Mesenchymal stem cell (in vitro differentiated cells and primary cell): ENCODE results near the gene PPM1M.
A peak's percentile ranks its signal among the peaks of the same experiment; 100 is the strongest.
"Not testable (repeated sequence)": the region's sequence is repeated elsewhere in the genome, so short reads cannot be mapped to it uniquely, and the experiment has no call there.

Experiments
- DNase-seq: peaks from one replicate; pipeline ENCODE4 v3.0.0-alpha.2; 2013
- H2AFZ ChIP-seq: one replicate; pipeline ENCODE4 v1.6.1; 2013; ENCODE audit warnings: low read depth, mild to moderate bottlenecking, control low read depth, inconsistent platforms, low read length, moderate library complexity
- H2AK5ac ChIP-seq: 2 replicates; pipeline ENCODE4 v1.6.1; 2013; ENCODE audit warnings: low read length, moderate library complexity, mild to moderate bottlenecking, inconsistent platforms; ENCODE audit not compliant: severe bottlenecking
- H2BK120ac ChIP-seq: one replicate; pipeline ENCODE4 v1.6.1; 2013; ENCODE audit warnings: low read depth, mild to moderate bottlenecking, inconsistent platforms, low read length, moderate library complexity
- H2BK12ac ChIP-seq, 2 experiments: one replicate each; pipeline ENCODE4 v1.6.1; 2013; ENCODE audit warnings: inconsistent platforms in 2 of 2, low read length in 2 of 2, mild to moderate bottlenecking in 2 of 2, moderate library complexity in 2 of 2, control low read depth in 1 of 2
- H2BK15ac ChIP-seq: one replicate; pipeline ENCODE4 v1.6.1; 2013; ENCODE audit warnings: mild to moderate bottlenecking, low read depth, inconsistent platforms; ENCODE audit not compliant: poor library complexity, severe bottlenecking
- H2BK5ac ChIP-seq: 2 replicates; pipeline ENCODE4 v1.6.1; 2013; ENCODE audit warnings: low read depth, mild to moderate bottlenecking, low read length, control low read depth, inconsistent platforms; ENCODE audit not compliant: poor library complexity, severe bottlenecking
- H3K14ac ChIP-seq, 2 experiments: one replicate each; pipeline ENCODE4 v1.6.1; 2013; ENCODE audit warnings: inconsistent platforms in 2 of 2, low read length in 2 of 2, control low read depth in 1 of 2, mild to moderate bottlenecking in 1 of 2, moderate library complexity in 1 of 2
- H3K18ac ChIP-seq, 2 experiments: one replicate each; pipeline ENCODE4 v1.6.1; 2013; ENCODE audit warnings: inconsistent platforms in 2 of 2, low read length in 2 of 2, control low read depth in 1 of 2, low read depth in 1 of 2, mild to moderate bottlenecking in 1 of 2
- H3K23ac ChIP-seq, 2 experiments: one replicate each; pipeline ENCODE4 v1.6.1; 2013; ENCODE audit warnings: inconsistent platforms in 2 of 2, low read length in 2 of 2, mild to moderate bottlenecking in 2 of 2, moderate library complexity in 2 of 2, control low read depth in 1 of 2
- H3K27ac ChIP-seq: 2 replicates; pipeline ENCODE4 v1.5.1; 2013; ENCODE audit warnings: mild to moderate bottlenecking, moderate library complexity, low read length, control low read depth, inconsistent platforms; ENCODE audit not compliant: poor library complexity, severe bottlenecking
- H3K27me3 ChIP-seq, 2 experiments: 2 replicates each; pipeline versions ENCODE4 v1.6.1 to v1.7.0; 2013; ENCODE audit warnings: low read length in 2 of 2, mild to moderate bottlenecking in 2 of 2, moderate library complexity in 2 of 2, control low read depth in 1 of 2, inconsistent platforms in 1 of 2; ENCODE audit not compliant: control insufficient read depth in 1 of 2, insufficient read depth in 1 of 2
- H3K36me3 ChIP-seq, 2 experiments: 2 replicates each; pipeline versions ENCODE4 v1.6.1 to v1.7.0; 2013; ENCODE audit warnings: low read length in 2 of 2, control low read depth in 1 of 2, inconsistent platforms in 1 of 2, low read depth in 1 of 2, mild to moderate bottlenecking in 1 of 2; ENCODE audit not compliant: insufficient read depth in 2 of 2, control insufficient read depth in 1 of 2
- H3K4ac ChIP-seq, 2 experiments: one replicate each; pipeline ENCODE4 v1.6.1; 2013; ENCODE audit warnings: inconsistent platforms in 2 of 2, low read length in 2 of 2, mild to moderate bottlenecking in 2 of 2, moderate library complexity in 2 of 2, control low read depth in 1 of 2, low read depth in 1 of 2
- H3K4me1 ChIP-seq: 2 replicates; pipeline ENCODE4 v1.6.1; 2013; ENCODE audit warnings: low read depth, low read length, control low read depth; ENCODE audit not compliant: control insufficient read depth, insufficient read depth
- H3K4me2 ChIP-seq: 2 replicates; pipeline ENCODE4 v1.6.1; 2013; ENCODE audit warnings: low read length, mild to moderate bottlenecking, inconsistent platforms; ENCODE audit not compliant: poor library complexity, severe bottlenecking
- H3K4me3 ChIP-seq, 2 experiments: 2 replicates each; pipeline versions ENCODE4 v1.5.1 to v1.7.0; 2013; ENCODE audit warnings: low read length in 2 of 2, mild to moderate bottlenecking in 2 of 2, control low read depth in 1 of 2, low read depth in 1 of 2; ENCODE audit not compliant: insufficient read depth in 1 of 2
- H3K79me1 ChIP-seq: replicated peaks from 2 replicates; pipeline ENCODE4 v1.6.1; 2013; ENCODE audit warnings: mild to moderate bottlenecking, control low read depth, low read length, inconsistent platforms; ENCODE audit not compliant: poor library complexity, severe bottlenecking
- H3K9ac ChIP-seq: 2 replicates; pipeline ENCODE4 v1.7.0; 2013; ENCODE audit warnings: mild to moderate bottlenecking, low read length, moderate library complexity
- H3K9me3 ChIP-seq: 2 replicates; pipeline ENCODE4 v1.7.0; 2013; ENCODE audit warnings: mild to moderate bottlenecking, low read length; ENCODE audit not compliant: control insufficient read depth
- H4K8ac ChIP-seq: one replicate; pipeline ENCODE4 v1.6.1; 2013; ENCODE audit warnings: inconsistent platforms, mild to moderate bottlenecking, low read length, moderate library complexity
- H4K91ac ChIP-seq: one replicate; pipeline ENCODE4 v1.6.1; 2013; ENCODE audit warnings: mild to moderate bottlenecking, low read length, inconsistent platforms
- WGBS: methylation state at CpG from one replicate; pipeline ENCODE4 v1.1.7; 2013; ENCODE audit warnings: mixed read lengths; 5-methylcytosine and 5-hydroxymethylcytosine counted together

The PPM1M gene

DNA sequence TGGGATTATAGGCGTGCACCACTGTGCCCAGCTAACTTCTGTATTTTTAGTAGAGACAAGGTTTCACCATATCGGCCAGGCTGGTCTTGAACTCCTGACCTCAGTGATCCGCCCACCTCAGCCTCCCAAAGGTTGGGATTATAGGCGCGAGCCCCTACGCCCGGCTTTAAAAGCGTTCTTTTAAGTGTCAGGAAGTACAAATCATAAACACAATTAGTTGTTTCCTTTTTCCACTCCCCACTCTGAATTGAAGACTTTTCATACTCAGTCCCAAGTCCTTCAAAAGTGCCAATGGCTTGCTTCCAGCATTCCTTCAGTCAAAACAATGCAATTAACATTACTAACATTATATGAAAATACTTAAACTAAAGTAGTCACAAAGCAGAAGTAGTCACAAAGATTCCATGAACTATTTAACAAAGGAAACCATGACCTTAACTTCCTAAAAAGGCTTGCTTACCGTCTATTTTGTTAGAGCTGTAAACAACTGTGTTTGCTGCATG, 24.7 kb downstream of the PPM1M start:
- no peak for DNase-seq
- no peak overlapping the region for H2AK5ac ChIP-seq
- H3K4me1 ChIP-seq: peaks cover 10% of the 10 kb centered on the region
- H3K36me3 ChIP-seq: peaks cover 33 to 70% of the 10 kb centered on the region in 2 experiments
- no peak overlapping the region for H2BK12ac ChIP-seq
- 49% methylated on average over 8 of the region's 9 CpGs for WGBS
- H3K4me2 ChIP-seq: no peak overlapping the region
- H4K91ac ChIP-seq: no peak overlapping the region
- no peak overlapping the region for H3K14ac ChIP-seq
- no peak overlapping the region for H2BK120ac ChIP-seq
- H2BK15ac ChIP-seq: no peak overlapping the region
- no peak overlapping the region for H4K8ac ChIP-seq
- no peaks in the 10 kb centered on the region for H3K27me3 ChIP-seq
- peak overlapping the region; percentile 62 for H3K9ac ChIP-seq
- no peak overlapping the region for H3K4ac ChIP-seq
- H3K27ac ChIP-seq: no peak overlapping the region
- no peak overlapping the region for H2BK5ac ChIP-seq
- H3K23ac ChIP-seq: no peak overlapping the region
- H3K4me3 ChIP-seq: no peak overlapping the region
- H3K9me3 ChIP-seq: no peaks in the 10 kb centered on the region
- H2AFZ ChIP-seq: no peak overlapping the region
- H3K79me1 ChIP-seq: peaks cover 4% of the 10 kb centered on the region
- H3K18ac ChIP-seq: no peak overlapping the region

DNA sequence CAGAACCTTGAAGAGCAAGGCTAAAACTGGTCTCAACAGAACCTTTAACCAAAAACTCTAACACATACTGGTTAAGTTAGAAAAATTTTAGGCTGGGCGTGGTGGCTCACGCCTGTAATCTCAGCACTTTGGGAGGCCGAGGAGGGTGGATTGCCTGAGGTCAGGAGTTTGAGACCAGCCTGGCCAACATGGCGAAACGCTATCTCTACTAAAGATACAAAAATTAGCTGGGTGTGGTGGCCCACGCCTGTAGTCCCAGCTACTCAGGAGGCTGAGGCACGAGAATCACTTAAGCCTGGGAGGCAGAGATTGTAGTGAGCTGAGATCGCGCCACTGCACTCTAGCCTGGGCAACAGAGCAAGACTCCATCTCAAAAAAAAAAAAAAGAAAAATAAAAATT, 26.6 kb downstream of the PPM1M start:
- H3K4me2 ChIP-seq, DNase-seq, H3K27me3 ChIP-seq: not testable (repeated sequence)

DNA sequence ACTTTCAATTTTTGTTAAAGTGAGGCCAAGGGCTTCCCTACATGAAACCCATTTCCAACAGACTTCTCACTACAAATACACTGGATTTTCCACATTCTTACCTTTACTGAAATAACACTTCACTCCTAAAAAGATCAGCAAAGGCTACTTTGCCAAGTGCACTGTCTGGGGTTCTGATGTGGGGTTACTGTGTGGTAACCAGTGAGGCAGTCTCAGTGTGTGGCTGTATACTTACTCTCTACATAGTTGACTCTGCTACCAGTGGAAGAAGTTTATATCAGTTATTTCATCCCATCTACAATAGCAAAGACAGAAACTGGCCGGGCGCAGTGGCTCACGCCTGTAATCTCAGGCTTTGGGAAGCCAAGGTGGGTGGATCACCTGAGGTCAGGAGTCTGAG, 27.3 kb downstream of the PPM1M start:
- Histone ChIP-seq H3K36me3 (peaks cover 24 to 45% of the 10 kb centered on the region in 2 experiments), H2BK5ac (no peak overlapping the region), H3K4ac (no peak overlapping the region), H3K4me1 (peaks cover 10% of the 10 kb centered on the region), H4K91ac (no peak overlapping the region), H3K9me3 (no peaks in the 10 kb centered on the region), H2BK15ac (no peak overlapping the region), H3K4me2 (no peak overlapping the region), H2BK12ac (no peak overlapping the region), H3K9ac (peak overlapping the region; percentile 6), H3K14ac (no peak overlapping the region), H3K79me1 (peaks cover 2% of the 10 kb centered on the region), H3K27ac (no peak overlapping the region), H3K18ac (no peak overlapping the region), H4K8ac (no peak overlapping the region), H2AK5ac (no peak overlapping the region), H3K27me3 (no peaks in the 10 kb centered on the region), H2BK120ac (no peak overlapping the region), H3K23ac (no peak overlapping the region), H2AFZ (no peak overlapping the region), H3K4me3 (no peak overlapping the region)
- WGBS: 67% methylated on average over 3 of the region's 3 CpGs
- no peak for DNase-seq

More for the DNA sequence above, 26.6 kb downstream of the PPM1M start:
- not testable (repeated sequence) for H3K4me1 ChIP-seq, H4K8ac ChIP-seq, H2BK12ac ChIP-seq, H2BK120ac ChIP-seq, H3K27ac ChIP-seq, H2BK5ac ChIP-seq, H3K14ac ChIP-seq, H3K23ac ChIP-seq, H3K9me3 ChIP-seq, H3K79me1 ChIP-seq, H3K4me3 ChIP-seq, H2AFZ ChIP-seq, H4K91ac ChIP-seq, H3K18ac ChIP-seq, H3K4ac ChIP-seq, H2BK15ac ChIP-seq, H2AK5ac ChIP-seq
- Histone ChIP-seq H3K9ac (peak overlapping the region; percentile 62), H3K36me3 (peaks cover 24 to 52% of the 10 kb centered on the region in 2 experiments)
- 100% methylated on average over 7 of the region's 9 CpGs for WGBS

DNA sequence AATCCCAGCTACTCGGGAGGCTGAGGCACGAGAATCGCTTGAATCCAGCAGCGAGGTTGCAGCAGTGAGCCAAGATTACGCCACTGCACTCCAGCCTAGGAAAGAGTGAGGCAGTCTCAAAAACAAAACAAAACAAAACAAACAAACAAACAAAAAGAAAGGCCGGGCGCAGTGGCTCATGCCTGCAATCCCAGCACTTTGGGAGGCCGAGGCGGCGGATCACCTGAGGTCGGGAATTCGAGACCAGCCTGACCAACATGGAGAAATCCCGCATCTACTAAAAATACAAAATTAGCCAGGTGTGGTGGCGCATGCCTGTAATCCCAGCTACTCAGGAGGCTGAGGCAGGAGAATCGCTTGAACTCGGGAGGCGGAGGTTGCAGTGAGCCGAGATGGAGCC, 29.2 kb downstream of the PPM1M start:
- WGBS: 98% methylated on average over 18 of the region's 18 CpGs
- H3K4me3 ChIP-seq, H3K27me3 ChIP-seq, H2AK5ac ChIP-seq, DNase-seq, H3K23ac ChIP-seq, H3K18ac ChIP-seq, H3K79me1 ChIP-seq, H2AFZ ChIP-seq, H4K8ac ChIP-seq, H3K4me1 ChIP-seq, H3K9me3 ChIP-seq, H3K4ac ChIP-seq, H3K27ac ChIP-seq, H4K91ac ChIP-seq, H2BK15ac ChIP-seq, H2BK12ac ChIP-seq, H3K4me2 ChIP-seq, H3K9ac ChIP-seq, H3K14ac ChIP-seq, H2BK5ac ChIP-seq, H2BK120ac ChIP-seq: not testable (repeated sequence)
- H3K36me3 ChIP-seq: peaks cover 12 to 30% of the 10 kb centered on the region in 2 experiments
